ENCODE measurements around the gene SART1.

DNA sequence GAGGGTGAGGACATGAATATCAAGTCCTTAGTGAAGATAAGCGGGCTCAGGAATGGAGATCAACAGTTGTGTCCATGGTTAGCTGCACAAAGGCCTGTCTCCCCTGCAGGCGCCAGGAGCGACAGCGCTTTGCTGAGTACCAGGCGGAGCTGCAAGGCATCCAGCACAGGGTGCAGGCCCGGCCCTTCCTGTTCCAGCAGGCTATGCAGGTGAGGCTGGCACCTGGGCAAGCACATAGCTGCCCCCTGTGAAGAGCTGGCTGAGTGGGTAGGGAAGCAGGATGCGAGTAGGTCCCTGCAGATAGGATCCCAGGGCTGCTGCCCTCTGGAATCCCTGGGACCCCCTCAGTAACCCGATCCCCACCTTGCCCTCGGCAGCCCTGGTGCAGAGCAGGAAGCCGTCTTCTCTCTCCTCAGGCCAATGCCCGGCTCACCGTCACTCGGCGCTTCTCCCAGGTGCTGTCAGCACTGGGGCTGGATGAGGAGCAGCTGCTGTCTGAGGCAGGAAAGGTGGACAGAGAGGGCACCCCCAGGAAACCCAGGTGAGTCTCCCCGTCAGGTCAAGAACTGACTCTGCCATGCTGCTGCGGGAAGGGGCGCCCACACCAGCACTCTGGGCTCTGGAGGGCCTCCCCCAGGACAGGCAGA lies 2.6 kb upstream of the SART1 start:
- TF ChIP-seq, protein P1, sequence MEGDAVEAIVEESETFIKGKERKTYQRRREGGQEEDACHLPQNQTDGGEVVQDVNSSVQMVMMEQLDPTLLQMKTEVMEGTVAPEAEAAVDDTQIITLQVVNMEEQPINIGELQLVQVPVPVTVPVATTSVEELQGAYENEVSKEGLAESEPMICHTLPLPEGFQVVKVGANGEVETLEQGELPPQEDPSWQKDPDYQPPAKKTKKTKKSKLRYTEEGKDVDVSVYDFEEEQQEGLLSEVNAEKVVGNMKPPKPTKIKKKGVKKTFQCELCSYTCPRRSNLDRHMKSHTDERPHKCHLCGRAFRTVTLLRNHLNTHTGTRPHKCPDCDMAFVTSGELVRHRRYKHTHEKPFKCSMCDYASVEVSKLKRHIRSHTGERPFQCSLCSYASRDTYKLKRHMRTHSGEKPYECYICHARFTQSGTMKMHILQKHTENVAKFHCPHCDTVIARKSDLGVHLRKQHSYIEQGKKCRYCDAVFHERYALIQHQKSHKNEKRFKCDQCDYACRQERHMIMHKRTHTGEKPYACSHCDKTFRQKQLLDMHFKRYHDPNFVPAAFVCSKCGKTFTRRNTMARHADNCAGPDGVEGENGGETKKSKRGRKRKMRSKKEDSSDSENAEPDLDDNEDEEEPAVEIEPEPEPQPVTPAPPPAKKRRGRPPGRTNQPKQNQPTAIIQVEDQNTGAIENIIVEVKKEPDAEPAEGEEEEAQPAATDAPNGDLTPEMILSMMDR (IDR thresholded peaks at IDR 0.05; ENCODE audit: low read depth, low read length, missing input control), result no peak
- no peak for TF ChIP-seq RAD21 (IDR thresholded peaks at IDR 0.05)
- TF ChIP-seq, protein P2, sequence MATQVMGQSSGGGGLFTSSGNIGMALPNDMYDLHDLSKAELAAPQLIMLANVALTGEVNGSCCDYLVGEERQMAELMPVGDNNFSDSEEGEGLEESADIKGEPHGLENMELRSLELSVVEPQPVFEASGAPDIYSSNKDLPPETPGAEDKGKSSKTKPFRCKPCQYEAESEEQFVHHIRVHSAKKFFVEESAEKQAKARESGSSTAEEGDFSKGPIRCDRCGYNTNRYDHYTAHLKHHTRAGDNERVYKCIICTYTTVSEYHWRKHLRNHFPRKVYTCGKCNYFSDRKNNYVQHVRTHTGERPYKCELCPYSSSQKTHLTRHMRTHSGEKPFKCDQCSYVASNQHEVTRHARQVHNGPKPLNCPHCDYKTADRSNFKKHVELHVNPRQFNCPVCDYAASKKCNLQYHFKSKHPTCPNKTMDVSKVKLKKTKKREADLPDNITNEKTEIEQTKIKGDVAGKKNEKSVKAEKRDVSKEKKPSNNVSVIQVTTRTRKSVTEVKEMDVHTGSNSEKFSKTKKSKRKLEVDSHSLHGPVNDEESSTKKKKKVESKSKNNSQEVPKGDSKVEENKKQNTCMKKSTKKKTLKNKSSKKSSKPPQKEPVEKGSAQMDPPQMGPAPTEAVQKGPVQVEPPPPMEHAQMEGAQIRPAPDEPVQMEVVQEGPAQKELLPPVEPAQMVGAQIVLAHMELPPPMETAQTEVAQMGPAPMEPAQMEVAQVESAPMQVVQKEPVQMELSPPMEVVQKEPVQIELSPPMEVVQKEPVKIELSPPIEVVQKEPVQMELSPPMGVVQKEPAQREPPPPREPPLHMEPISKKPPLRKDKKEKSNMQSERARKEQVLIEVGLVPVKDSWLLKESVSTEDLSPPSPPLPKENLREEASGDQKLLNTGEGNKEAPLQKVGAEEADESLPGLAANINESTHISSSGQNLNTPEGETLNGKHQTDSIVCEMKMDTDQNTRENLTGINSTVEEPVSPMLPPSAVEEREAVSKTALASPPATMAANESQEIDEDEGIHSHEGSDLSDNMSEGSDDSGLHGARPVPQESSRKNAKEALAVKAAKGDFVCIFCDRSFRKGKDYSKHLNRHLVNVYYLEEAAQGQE (IDR thresholded peaks at IDR 0.05), result no peak
- TF ChIP-seq, protein P3, sequence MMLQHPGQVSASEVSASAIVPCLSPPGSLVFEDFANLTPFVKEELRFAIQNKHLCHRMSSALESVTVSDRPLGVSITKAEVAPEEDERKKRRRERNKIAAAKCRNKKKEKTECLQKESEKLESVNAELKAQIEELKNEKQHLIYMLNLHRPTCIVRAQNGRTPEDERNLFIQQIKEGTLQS (IDR thresholded peaks at IDR 0.05), result no peak
- no peak for TF ChIP-seq EGR1 (IDR thresholded peaks at IDR 0.05; ENCODE audit: low read depth in 2 of 2)
- TF ChIP-seq SP1 (IDR thresholded peaks at IDR 0.05), result no peak
- no peak for TF ChIP-seq YY1 (IDR thresholded peaks at IDR 0.05)
- TF ChIP-seq TAF1 (conservative IDR thresholded peaks at IDR 0.05), result no peak
- no peak for TF ChIP-seq JUND (IDR thresholded peaks at IDR 0.05)
- TF ChIP-seq, protein P4, sequence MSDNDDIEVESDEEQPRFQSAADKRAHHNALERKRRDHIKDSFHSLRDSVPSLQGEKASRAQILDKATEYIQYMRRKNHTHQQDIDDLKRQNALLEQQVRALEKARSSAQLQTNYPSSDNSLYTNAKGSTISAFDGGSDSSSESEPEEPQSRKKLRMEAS (IDR thresholded peaks at IDR 0.05), result no peak
- TF ChIP-seq GABPA (IDR thresholded peaks at IDR 0.05 in 1 of 2, conservative IDR thresholded peaks at IDR 0.05 in 1 of 2), result no peak
